NCI-H1417 (cell line): ENCODE measurements around the gene GRM1.

ENCODE experiments used
- DNase-seq, 3 experiments: peaks; one replicate each; lab custom pipeline; 2025; lab: John Stamatoyannopoulos, UW

The GRM1 gene

DNA sequence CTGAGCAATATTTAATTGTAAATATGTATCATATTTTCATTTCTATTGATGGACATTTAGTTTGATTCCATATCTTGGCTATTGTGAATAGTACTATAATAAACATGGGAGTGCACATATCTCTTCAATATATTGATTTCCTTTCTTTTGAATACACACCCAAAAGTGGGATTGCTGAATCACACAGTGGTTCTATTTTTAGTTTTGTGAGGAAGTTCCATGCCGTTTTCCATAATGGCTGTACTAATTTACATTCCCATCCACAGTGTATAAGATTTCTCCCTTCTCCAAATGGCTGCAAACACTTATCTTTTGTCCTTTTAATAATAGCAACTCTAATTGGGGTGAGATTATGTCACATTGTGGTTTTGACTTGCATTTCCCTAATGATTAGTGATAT lies 428.0 kb downstream of the GRM1 start:
- DNase-seq: peak in 1 of 3 experiments; percentile 38

DNA sequence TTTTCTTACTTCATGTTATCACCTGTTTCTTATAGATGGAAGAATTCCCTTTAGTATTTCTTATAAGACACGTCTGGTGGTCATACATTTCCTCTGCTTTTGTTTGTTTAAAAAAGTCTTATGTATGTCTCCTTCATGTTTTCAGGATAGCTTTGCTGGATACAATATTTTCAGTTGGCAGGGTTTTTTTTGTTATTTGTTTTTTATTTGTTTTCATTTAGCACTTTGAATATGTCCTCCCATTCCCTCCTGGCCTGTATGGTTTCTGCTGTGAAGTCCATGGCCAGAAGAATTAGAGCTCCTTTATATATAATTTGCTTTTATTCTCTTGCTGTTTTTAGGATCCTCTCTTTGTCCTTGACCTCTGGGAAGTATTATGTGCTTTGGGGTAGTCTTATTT lies 432.1 kb downstream of the GRM1 start:
- no peak for DNase-seq

- no peak for DNase-seq
Measured at GRCh38 chr6:146470091-146470770, 441.4 kb downstream of the GRM1 start.

DNA sequence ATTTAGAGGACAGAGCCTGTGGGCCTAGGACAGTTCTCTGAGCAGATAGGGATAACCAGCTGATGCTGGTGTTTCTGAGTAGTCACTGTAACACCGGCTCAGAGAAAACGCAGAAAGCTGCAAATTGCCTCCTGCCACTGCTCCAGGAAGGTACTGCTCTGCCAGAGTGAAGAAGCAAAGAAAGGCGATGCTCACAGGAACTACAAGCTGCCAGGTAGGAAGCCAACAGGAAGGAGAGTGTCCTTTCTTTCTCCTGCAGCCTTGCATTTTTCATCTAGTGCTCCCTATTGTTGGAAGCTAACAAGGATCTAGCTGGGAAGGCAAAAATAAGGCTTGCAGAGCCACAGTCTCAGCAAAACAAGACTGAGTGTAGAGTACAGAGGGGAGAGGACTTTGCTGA lies 444.1 kb downstream of the GRM1 start:
- no peak for DNase-seq

DNA sequence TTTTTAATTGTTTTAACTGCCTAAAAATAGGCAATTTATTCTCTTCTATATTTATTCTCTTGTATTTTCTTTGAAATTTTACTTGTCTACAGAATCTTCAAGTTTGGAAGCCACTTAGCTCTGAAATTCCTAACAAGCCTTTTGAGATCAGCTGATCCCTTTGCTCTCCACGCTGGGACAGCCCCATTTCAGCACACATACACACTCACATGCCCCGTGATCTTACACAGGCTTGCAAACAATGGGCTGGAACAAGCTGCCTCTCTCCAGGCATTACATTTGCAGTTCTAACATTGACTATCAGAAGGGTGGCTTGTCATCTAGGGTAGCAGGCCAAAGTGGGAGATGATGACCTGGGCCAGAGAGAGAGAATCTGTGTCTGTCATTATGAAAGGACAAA lies 452.7 kb downstream of the GRM1 start:
- no peak for DNase-seq

GRCh38 chr6:146484411-146484810 lies 455.5 kb downstream of the GRM1 start:
- no peak for DNase-seq
